ENCODE data around the gene DCST1.

DCST1 gene

DNA sequence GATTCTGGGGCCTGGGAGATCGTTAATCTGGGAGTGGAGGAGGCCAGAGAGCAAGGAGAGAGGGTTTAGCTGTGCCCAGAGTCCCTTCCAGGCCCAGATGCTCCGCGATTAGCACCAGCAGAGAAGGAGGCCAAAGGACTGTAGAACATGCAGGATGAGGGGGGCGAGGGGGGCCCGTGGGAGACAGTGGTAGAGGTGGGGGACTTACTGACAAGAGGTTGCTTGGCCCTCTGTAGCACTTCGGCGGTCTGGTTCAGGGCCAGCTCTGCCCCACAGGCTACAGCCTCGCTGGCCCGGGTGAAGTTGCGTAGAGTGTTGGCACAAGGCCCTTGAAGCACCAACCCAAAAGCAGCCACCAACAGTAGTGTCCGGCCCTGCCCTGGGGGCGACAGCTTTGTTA, 738 bp upstream of the DCST1 start:
- ATAC-seq: no peak
- Mint-ChIP-seq H3K4me1 (no peaks in the 10 kb centered on the region), H3K27ac (peak overlapping the region in 1 of 2 donors; percentile 64), H3K4me3 (no peak overlapping the region), H3K9me3 (no peaks in the 10 kb centered on the region), H3K27me3 (peaks cover 17% of the 10 kb centered on the region)
- DNase-seq: no peak

DNA sequence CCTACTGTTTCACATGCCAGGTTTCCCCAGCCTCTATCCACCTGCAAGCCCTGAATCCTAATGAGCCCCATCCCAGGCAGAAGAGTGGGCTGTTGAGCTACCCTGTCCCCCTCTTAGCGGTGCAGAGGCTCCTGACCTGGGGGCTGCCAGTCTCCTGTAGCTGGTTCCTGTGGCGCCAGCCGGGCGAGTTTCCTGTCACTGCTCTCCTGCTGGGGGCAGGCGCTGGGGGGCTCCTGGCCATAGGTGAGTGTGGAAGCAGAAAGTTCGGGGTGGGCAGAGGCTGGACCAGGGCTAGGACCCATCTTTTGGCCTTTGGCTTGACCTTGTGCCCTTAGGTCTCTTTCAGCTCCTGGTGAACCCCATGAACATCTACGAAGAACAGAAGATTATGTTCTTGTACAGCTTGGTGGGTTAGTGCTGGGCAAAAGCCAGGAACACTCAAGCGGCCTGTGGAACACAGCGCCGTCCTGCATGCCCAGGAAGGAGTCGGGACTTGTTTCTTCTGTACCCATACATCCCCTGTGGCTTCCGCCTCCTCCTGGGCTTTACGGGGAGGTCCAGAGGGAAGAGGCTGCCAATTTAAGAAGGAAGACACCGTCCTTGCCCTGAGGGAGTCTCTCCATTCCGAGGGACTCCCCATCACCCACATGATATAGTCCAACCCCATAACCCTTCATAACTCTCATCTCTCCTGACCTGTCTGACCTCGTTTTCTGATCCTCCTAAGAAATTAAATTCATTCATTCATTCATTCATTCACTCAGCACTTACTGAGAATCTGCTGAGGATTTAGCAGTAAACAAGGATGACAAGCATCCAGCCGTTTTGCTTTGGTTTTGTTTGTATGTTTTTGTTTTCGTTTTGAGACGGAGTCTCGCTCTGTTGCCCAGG, 939 bp downstream of the DCST1 start:
- H3K9me3 Mint-ChIP-seq: no peaks in the 10 kb centered on the region
- no peak overlapping the region for H3K4me3 Mint-ChIP-seq
- ATAC-seq (no peak), DNase-seq (no peak)
- H3K4me1 Mint-ChIP-seq: no peaks in the 10 kb centered on the region
- peaks cover 33% of the 10 kb centered on the region for H3K27me3 Mint-ChIP-seq
- H3K27ac Mint-ChIP-seq: no peak overlapping the region

DNA sequence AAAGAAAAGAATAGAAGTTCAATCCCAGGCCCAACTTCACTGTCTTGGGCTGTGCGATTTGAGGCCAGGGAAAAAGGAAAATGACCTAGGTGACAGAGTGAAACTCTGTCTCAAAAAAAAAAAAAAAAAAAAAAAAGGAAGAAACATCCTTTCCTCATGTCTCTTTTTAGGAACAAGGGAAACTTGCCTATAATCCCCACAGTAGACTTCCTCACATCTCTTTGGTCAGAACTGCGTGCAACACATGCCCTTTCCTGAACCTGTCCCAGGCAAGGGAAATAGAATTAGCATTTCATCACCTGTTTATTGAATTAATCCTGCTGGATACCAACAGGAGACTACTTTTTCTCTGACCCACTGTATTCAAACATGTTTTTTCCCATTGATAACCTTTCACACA, 2.3 kb downstream of the DCST1 start:
- peaks cover 33% of the 10 kb centered on the region for H3K27me3 Mint-ChIP-seq
- DNase-seq (no peak), ATAC-seq (no peak)
- no peak overlapping the region for H3K4me3 Mint-ChIP-seq
- H3K9me3 Mint-ChIP-seq: no peaks in the 10 kb centered on the region
- H3K4me1 Mint-ChIP-seq: no peaks in the 10 kb centered on the region
- no peak overlapping the region for H3K27ac Mint-ChIP-seq

DNA sequence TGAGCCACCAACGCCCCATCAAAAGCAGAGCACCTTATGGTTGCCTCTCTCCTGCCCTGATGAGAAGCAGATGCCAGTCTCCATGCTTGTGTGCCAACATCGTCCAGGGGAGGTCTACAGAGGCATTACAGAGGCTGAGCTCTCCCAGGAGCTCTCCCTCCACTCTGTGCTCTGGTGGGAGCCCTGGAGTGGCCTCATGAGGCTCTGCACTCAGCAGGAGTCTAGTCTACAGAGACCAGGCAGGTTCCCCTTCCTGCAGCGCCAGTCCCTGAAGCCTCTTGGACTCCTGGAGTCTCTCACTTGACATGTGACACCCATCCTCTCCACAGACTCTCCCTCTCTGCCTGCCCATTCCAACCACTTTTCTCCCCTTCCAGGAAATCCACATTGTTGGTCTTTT, 3.4 kb downstream of the DCST1 start:
- DNase-seq: no peak
- peaks cover 33% of the 10 kb centered on the region for H3K27me3 Mint-ChIP-seq
- ATAC-seq: no peak
- H3K9me3 Mint-ChIP-seq: no peaks in the 10 kb centered on the region
- no peak overlapping the region for H3K27ac Mint-ChIP-seq
- no peak overlapping the region for H3K4me3 Mint-ChIP-seq
- H3K4me1 Mint-ChIP-seq: no peaks in the 10 kb centered on the region

DNA sequence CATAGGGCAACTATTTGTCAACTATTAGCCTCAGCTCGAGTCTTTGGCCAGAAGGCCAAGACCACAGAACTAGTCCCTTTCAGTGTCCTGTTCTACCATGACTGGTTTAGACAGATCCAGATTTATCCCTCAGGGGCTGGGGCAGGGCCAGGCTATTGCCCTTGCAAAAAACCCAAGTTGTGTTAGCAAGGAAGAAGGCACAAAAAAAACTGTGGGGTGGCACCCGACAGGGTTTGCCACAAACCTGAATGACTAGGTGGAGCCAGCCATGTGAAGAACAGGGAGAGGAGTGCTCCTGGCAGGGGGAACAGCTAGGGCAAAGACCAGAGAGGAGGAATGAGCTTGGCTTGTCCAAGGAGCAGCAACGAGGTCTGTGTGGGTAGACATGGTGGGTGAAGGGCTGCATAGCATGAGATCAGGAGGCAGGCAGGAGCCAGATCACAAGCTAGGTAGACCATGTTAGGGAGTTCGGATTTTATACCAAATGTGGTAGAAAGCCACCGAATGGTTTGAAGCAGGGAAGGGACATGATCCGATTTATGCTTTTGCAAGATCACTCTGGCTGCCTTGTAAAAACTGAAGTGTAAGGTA, 4.3 kb downstream of the DCST1 start:
- Mint-ChIP-seq H3K4me3 (no peak overlapping the region), H3K27ac (no peak overlapping the region), H3K9me3 (no peaks in the 10 kb centered on the region), H3K4me1 (no peaks in the 10 kb centered on the region), H3K27me3 (peaks cover 33% of the 10 kb centered on the region)
- DNase-seq: no peak
- no peak for ATAC-seq

DNA sequence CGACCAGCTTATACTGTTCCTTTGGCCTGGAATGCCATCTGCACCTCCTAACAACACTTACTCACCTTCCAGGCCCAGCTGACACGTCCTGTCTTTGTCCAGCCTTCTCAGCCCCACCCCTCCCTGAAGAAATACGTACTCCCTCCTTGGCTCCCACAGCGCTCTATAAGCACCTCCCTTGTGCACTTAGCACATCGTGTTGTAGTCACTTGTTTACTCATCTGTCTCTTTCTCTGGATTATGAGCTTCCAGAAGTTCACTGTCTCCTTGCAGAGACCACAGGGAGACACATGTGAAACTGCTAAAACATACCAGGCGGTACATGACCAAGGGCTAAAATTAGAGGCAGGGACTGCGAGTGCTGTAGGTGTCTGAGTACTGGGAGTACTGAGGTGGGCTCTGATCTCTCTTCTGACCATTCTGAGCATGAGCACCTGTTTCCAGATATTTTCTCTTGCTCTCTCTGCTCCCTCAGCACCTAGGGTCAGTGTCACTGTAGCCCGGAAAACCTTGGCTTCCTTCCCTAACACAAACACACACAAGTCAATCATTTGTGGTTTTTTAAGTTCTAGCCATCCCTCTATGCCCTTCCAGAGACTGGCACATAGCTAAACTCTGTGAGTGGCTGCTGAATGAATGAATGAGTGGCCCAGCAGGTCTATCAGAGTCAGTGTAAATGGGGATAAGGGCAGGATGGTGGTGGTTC, 5.1 kb downstream of the DCST1 start:
- H3K27me3 Mint-ChIP-seq: peaks cover 33% of the 10 kb centered on the region
- H3K9me3 Mint-ChIP-seq: no peaks in the 10 kb centered on the region
- no peak overlapping the region for H3K4me3 Mint-ChIP-seq
- DNase-seq (no peak), ATAC-seq (no peak)
- no peaks in the 10 kb centered on the region for H3K4me1 Mint-ChIP-seq
- H3K27ac Mint-ChIP-seq: no peak overlapping the region

DNA sequence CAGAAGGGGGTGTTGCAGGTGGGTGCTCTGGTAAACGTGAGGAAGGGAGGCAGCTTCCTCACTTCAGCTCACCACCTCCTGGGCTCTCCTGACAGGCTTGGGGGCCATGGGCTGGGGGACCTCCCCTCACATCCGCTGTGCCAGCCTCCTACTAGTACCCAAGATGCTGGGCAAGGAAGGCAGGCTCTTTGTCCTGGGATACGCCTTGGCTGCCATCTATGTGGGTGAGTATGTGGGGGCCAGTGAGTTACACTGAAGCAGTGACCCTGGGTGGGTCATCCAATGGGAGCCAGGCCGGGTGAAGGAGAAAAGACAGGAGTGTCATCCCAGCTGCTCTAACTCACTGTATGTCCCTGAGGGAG, 5.7 kb downstream of the DCST1 start:
- Mint-ChIP-seq H3K9me3 (no peaks in the 10 kb centered on the region), H3K4me3 (no peak overlapping the region), H3K27ac (no peak overlapping the region), H3K4me1 (no peaks in the 10 kb centered on the region), H3K27me3 (peaks cover 30% of the 10 kb centered on the region)
- DNase-seq (no peak), ATAC-seq (no peak)

DNA sequence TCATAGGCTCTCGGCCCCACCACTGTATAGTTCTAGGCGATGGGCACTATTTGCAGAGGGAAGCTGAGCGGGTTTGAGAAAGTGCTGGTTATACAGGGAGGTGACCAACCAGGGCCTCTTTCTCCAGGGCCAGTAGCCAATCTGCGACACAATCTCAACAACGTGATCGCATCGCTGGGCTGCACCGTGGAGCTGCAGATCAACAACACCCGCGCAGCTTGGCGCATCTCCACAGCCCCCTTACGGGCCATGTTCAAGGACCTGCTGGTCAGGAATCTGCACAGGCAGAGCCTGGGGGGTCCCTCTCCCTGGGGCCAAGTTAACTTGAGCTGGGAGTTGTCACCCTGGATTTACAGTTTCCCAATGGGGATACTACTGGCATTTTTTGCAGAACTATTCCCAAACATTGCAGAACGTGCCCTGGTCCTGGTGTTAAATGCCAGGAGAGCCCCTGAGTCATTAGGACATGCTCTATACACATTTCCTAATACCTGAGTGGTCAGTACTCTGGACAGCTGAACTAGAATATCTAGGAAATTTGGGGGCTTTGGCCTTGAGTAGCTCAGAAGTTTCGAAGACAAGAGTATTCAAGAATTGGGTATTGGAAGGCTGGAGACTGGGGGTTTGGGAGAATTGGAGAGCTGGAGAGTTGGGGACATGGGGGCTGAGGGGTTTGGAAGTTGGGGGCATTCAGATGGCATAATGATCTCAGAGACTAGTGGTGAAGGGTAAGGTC, 6.9 kb downstream of the DCST1 start:
- ATAC-seq (no peak), DNase-seq (no peak)
- no peak overlapping the region for H3K4me3 Mint-ChIP-seq
- no peak overlapping the region for H3K27ac Mint-ChIP-seq
- H3K4me1 Mint-ChIP-seq: peaks cover 12% of the 10 kb centered on the region
- H3K9me3 Mint-ChIP-seq: no peaks in the 10 kb centered on the region
- peaks cover 19% of the 10 kb centered on the region for H3K27me3 Mint-ChIP-seq

DNA sequence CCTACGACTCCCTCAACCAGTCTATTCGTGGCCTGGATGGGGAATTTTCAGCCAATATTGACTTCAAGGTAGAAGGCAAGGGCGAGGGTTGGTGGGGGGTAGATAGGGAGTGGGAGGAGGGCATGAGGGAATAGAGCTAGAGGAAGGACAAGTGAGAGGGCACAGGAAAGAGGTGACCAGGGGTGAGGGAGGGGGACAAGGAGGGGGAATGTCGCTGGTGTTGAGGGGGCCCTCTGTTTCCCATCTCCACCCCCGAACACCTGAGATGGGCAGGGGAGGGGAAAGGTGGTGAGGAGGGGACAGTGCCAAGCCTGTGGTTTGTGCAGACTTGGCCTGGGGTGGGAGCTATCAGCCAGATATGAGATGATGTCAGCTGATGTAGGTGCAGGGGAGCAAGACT, 9.2 kb downstream of the DCST1 start:
- peaks cover 16% of the 10 kb centered on the region for H3K27me3 Mint-ChIP-seq
- H3K9me3 Mint-ChIP-seq: no peaks in the 10 kb centered on the region
- no peak overlapping the region for H3K4me3 Mint-ChIP-seq
- H3K27ac Mint-ChIP-seq: no peak overlapping the region
- no peak for ATAC-seq
- H3K4me1 Mint-ChIP-seq: peaks cover 15% of the 10 kb centered on the region
- no peak for DNase-seq

DNA sequence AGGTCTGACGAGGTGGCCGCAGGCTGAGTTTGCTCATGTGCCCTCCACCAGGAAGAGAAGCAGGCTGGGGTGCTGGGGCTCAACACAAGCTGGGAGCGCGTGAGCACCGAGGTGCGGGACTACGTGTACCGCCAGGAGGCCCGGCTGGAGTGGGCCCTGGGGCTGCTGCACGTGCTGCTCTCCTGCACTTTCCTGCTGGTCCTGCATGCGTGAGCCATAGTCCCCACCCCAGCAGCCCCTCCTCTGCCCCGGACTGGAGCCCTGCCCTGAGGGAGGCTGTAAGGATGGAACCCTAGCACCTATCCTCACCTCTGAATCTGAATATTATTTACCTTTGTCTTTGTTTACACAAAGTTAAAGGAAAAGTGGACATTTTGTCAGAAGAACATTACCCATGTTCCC, 9.7 kb downstream of the DCST1 start:
- Mint-ChIP-seq H3K27me3 (peaks cover 11% of the 10 kb centered on the region), H3K4me1 (peaks cover 15% of the 10 kb centered on the region), H3K9me3 (no peaks in the 10 kb centered on the region), H3K27ac (no peak overlapping the region), H3K4me3 (no peak overlapping the region)
- ATAC-seq (no peak), DNase-seq (no peak)

DNA sequence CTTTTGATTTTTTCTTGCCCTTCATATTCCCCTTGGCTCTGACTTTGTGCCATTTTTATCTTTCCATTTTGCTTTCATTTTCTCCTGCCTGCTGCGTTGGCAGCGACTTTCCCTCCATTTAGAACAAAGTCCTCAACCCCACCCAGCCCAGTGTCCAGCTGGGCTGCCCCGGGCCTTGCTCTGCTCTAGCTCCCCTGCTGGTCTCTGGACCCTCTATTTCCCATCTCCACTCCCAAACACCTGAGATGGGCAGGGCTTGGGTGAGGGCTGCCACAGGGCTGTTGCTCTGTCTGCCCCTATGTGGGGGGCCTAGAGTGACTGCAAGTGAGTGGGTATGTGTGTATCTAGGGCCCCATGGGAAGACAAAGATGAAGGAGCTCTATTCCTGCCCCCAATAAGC, 10.2 kb downstream of the DCST1 start:
- no peak overlapping the region for H3K4me3 Mint-ChIP-seq
- H3K4me1 Mint-ChIP-seq: peaks cover 15% of the 10 kb centered on the region
- no peaks in the 10 kb centered on the region for H3K9me3 Mint-ChIP-seq
- peaks cover 6% of the 10 kb centered on the region for H3K27me3 Mint-ChIP-seq
- no peak for ATAC-seq
- peak overlapping the region in 1 of 2 donors; percentile 2 for H3K27ac Mint-ChIP-seq
- DNase-seq: no peak

DNA sequence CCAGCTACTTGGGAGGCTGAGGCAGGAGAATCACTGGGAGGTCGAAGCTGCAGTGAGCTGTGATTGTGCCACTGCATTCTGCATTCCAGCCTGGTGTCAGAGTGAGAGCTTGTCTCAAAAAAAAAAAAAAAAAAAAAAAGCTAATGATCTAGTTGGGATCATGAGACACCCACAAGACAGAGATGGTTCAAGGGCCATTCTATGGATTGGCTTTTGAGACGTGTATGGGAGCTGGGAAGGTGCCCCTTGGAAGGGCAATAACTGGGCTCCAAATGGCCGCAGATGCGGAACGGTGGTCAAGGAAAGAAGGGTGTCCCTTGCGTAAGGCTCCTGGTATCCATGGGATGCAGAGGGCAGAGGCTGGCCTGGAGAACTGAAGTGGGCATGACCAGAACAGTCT, 10.7 kb downstream of the DCST1 start:
- DNase-seq: no peak
- no peak for ATAC-seq
- no peak overlapping the region for H3K27ac Mint-ChIP-seq
- no peak overlapping the region for H3K4me3 Mint-ChIP-seq
- no peaks in the 10 kb centered on the region for H3K9me3 Mint-ChIP-seq
- H3K27me3 Mint-ChIP-seq: peaks cover under 1% of the 10 kb centered on the region
- peaks cover 15% of the 10 kb centered on the region for H3K4me1 Mint-ChIP-seq

DNA sequence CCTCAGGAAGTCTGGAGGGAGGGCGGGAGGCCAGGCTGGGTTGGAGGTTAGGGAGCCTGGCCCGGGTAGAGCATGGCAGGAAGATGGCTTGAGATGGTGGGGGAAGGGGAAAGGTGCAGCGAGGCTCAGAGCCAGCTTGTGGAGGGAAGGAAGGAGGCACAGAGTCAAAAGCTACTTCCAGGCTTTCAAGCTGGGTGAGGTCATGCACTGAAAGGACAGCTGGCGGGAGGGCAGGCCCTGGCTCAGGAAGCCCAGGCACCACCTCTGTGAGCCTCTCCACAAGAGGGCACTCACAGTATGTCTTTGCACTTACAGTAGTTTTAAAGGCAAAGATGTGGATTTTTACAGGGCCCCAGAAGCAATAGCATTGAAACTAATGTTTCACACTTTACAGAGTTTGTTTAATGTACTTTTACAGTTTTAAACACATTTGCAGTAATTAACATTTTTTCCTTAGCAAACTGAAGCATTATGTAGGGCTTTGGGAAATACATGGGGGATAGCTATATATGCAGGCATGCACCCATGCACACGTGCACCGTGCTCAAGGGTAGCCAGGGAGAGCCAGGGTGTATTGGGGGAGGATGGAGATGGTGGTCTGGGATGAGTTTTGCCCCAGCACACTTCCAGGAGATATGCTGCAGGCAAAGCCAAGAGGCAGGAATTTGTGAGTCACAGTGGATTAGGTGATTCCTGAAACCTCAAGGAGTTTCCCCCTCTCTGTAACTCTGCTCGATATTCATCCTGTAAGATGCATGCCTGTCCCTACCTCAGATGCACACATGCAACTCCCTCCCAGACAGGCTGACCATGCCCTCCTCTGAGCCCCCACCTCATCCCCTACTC, 11.4 kb downstream of the DCST1 start:
- DNase-seq (peak in 1 of 2 donors; percentile 64), ATAC-seq (peak; percentile 91)
- H3K4me1 Mint-ChIP-seq: peaks cover 21% of the 10 kb centered on the region
- no peaks in the 10 kb centered on the region for H3K9me3 Mint-ChIP-seq
- no peak overlapping the region for H3K27ac Mint-ChIP-seq
- H3K4me3 Mint-ChIP-seq: no peak overlapping the region
- no peaks in the 10 kb centered on the region for H3K27me3 Mint-ChIP-seq

DNA sequence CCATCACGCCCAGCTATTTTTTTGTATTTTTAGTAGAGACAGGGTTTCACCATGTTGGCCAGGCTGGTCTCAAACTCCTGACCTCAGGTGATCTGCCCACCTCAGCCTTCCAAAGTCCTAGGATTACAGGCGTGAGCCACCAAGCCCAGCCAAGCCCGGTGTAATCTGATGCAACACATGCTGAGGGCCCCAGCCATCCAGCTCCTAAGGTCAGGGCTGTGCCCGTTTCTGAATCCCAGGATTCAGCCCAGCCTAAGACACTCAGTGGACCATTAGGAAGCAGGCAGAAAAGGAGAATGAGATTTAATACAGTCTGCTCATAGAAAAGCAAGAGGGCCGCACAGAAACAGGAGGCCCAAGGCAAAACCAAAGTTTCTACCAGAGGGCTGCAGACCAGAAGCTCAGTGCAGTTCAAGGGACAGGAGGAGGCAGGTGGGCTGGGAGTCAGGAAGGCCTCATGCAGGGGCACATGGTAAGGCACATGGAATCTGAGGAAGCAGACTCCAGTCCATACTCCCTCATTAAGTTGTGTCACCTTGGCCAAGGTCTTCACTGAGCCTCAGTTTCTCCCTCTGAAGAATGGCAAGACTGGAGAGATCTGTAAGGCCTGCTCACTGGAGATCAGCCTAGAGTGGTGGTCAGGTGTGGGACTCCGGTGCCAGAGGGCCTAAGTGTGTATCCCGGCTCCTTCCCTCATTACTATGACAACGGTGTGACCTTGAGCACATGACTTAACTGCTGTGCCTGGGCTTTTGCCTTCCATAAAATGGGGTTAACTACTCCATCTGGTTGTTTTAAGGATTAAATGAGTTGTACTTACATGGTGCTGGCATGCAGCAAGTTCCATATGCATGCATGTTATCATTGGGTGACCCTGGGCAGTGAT, 15.1 kb downstream of the DCST1 start:
- Mint-ChIP-seq H3K4me3 (no peak overlapping the region), H3K27me3 (no peaks in the 10 kb centered on the region), H3K9me3 (no peaks in the 10 kb centered on the region), H3K4me1 (peaks cover 47% of the 10 kb centered on the region), H3K27ac (no peak overlapping the region)
- ATAC-seq (no peak), DNase-seq (no peak)

Data from stimulated activated naive CD8-positive, alpha-beta T cell treated with anti-CD3 and anti-CD28 coated beads, Interleukin-15, amount 100 ng/mL, for 72 hours (primary cell).